LNCaP clone FGC (cell line): ENCODE results near the gene GSN.

Source experiments
- DNase-seq: peaks from one replicate; pipeline ENCODE4 v3.0.0-alpha.2; 2011; ENCODE audit warnings: low read depth
- H3K4me3 ChIP-seq: 2 replicates; pipeline ENCODE4 v1.5.1; 2011; ENCODE audit warnings: mild to moderate bottlenecking, low read depth, low read length, control low read depth
- CTCF ChIP-seq: IDR thresholded peaks from 2 replicates; pipeline ENCODE4 v1.5.1; 2012; ENCODE audit warnings: mild to moderate bottlenecking; ENCODE audit not compliant: control insufficient read depth, insufficient read depth; ENCODE audit errors: extremely low read depth

GSN gene

GRCh38 chr9:121225240-121225639, 42.7 kb upstream of the GSN start:
- no peak for DNase-seq
- H3K4me3 ChIP-seq: no peak overlapping the region
- TF ChIP-seq CTCF: no peak

GRCh38 chr9:121226175-121226574, 41.8 kb upstream of the GSN start:
- DNase-seq: no peak
- no peak overlapping the region for H3K4me3 ChIP-seq
- no peak for TF ChIP-seq CTCF

DNA sequence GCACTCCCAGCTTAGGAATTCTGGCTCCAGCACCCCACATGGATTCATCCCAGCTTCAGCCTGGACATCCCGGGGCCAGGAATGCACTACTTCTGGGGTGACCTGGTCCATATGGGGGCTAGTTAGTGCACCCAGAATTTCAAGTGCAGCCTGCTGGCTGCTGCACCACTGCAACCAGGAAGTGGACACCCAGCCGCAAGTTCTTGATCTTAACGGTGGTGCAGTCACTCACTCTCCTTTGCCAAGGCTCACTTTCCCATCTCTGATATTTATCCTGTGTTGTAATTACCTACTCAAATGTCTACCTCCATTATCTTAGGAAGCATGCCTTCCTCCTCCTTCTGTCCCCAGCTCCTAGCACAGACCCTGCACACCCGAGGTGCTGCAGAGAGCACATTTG, 40.1 kb upstream of the GSN start:
- no peak for DNase-seq
- TF ChIP-seq CTCF: no peak
- H3K4me3 ChIP-seq: no peak overlapping the region

GRCh38 chr9:121230256-121230655, 37.7 kb upstream of the GSN start:
- TF ChIP-seq CTCF: no peak
- H3K4me3 ChIP-seq: no peak overlapping the region
- DNase-seq: no peak

DNA sequence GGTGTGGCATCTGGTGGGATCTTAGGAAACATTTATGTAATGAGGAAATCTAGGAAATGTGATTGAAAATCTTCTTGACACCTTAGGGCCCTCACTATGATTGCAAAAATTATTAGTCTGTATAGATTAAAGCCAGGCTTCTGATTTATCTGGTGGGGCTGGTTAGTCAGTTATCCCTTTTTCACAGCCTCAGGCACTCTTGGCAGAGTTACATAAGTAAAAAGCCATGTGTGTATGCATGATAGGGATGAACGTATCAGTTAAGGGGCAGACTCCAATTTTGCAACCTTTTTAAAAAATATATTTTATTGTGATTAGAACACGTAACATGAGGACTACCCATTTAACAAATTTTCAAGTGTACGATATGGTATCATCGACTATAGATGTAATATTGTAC, 35.7 kb upstream of the GSN start:
- no peak for TF ChIP-seq CTCF
- H3K4me3 ChIP-seq: no peak overlapping the region
- DNase-seq: no peak

GRCh38 chr9:121233906-121234831, 33.8 kb upstream of the GSN start:
- no peak overlapping the region for H3K4me3 ChIP-seq
- DNase-seq: peak; percentile 6
- no peak for TF ChIP-seq CTCF

DNA sequence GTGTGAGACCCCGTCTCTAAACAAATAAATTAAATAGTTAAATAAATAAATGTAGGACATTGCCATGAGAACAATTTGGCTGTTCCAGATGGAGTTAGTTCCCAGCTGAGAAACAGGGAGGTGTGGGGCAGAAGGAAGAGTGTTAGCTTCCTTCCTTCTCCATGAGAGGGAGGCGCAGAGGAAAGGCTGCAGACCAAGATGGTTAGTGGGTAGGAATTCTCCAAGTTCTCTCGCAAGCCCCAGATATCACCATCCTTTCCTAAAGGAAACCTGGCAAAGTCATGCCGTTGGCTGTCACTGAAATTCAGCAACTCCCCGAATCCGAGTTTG, 33.2 kb upstream of the GSN start:
- H3K4me3 ChIP-seq: no peak overlapping the region
- no peak for TF ChIP-seq CTCF
- DNase-seq: no peak
